OCI-LY7 (cell line): ENCODE results near the gene DUSP2.

Experiments used
- CTCF ChIP-seq: fragments of 200-600 bp; sonication (generic); conservative IDR thresholded peaks from 2 replicates; pipeline ENCODE4 v1.5.1; 2014; ENCODE audit warnings: mild to moderate bottlenecking, antibody characterized with exemption, low read length, moderate library complexity, mixed read lengths
- EZH2phosphoT487 ChIP-seq: fragments of 200-600 bp; sonication (generic); IDR thresholded peaks from 2 replicates; pipeline ENCODE4 v1.6.1; 2018; ENCODE audit warnings: low read depth, borderline replicate concordance, mild to moderate bottlenecking, mixed run types, antibody characterized with exemption, low read length, moderate library complexity, mixed read lengths

GRCh38 chr2:96135621-96136020 lies 9.6 kb downstream of the DUSP2 start:
- TF ChIP-seq CTCF (no peak), EZH2phosphoT487 (no peak)
